Measurements from ENCODE around the gene TBC1D8.

Gene TBC1D8

DNA sequence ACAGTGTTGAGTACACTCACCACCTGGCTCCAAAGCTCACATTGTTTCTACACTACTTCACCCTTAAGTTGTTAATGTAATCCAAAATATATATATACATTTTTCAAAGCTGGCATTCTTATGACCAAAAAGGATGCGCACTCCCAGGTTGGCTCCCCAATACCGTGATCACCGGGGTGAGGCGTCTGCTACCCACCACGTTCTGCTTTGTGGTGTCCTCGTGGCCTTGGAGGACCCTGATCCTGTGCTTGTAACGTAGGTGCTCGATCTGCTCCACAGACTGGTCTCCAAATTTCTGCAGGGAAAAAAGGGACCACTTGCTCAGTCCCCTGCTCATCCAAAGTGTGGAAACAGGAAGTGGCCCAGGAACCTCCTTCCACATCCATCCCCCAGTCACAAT lies 123.3 kb downstream of the TBC1D8 start:
- no peak for DNase-seq (ENCODE audit: low read depth in 2 of 2)

DNA sequence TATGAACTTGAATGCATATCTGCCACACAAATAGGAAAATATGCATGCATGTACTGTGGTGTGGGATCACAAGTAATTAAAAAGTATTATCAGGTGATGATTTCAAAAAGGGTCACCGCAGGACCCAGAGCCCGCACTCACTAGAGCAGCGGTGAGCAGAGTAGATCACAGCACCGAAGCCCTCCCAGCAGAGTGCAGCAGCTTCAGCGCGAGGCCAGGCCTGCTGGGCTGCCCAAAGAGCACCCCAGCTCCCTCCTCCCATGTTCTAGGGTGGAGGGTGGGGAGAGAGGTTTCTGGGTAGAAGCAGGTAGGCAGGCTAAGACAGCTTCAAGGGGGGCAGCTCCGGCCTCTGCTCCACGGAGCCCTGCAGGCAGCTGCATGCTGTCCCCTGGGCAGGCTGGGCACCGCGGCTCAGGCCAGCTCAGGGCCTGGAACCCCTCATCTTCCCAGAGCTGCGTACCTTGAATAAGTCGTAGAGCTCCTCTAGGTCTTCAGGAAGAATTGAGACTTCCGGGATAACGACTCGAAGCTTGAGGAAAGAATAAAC lies 124.2 kb downstream of the TBC1D8 start:
- DNase-seq (ENCODE audit: low read depth in 2 of 2), result no peak

DNA sequence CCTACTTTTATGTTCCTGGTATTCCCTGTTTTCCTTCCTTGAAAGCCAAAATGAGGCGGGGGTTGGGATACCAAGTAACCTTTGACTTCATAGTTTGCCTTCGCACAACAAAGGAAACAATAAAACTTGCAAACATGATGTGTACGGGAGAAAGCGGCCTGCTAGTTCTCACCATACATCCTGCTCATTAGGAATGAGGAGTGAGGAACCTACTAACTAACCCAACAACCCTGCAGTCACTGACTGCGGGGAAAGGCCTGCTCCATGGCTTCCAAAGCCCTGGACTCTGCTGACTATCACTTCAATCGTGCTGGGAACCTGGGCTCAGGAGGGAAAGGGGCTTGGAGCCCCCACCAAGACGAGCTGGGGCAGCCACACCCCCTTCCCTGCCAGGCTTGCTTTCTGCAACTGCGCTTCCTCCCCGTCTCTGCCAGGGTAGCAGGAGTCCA lies 124.9 kb downstream of the TBC1D8 start:
- DNase-seq (ENCODE audit: low read depth in 2 of 2), result no peak

DNA sequence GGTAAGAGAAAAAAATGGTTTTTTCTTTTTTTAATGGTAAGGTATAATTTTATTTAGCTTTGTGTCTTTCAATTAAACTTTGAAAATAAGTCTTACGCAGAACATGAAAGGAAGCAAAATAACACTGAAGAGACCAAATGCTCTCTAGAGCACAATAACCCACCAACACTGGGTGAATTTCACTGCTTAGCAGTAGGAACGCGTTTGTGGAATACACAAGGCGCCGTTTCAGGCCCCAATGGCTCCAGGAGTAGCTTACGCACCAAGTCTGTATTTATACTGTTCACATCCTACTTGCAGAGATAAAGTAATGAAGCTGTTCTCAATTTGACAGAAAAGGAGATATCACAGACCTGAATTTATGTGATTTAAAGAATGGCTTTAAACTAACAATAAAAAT lies 125.6 kb downstream of the TBC1D8 start:
- DNase-seq (ENCODE audit: low read depth in 2 of 2), result no peak

DNA sequence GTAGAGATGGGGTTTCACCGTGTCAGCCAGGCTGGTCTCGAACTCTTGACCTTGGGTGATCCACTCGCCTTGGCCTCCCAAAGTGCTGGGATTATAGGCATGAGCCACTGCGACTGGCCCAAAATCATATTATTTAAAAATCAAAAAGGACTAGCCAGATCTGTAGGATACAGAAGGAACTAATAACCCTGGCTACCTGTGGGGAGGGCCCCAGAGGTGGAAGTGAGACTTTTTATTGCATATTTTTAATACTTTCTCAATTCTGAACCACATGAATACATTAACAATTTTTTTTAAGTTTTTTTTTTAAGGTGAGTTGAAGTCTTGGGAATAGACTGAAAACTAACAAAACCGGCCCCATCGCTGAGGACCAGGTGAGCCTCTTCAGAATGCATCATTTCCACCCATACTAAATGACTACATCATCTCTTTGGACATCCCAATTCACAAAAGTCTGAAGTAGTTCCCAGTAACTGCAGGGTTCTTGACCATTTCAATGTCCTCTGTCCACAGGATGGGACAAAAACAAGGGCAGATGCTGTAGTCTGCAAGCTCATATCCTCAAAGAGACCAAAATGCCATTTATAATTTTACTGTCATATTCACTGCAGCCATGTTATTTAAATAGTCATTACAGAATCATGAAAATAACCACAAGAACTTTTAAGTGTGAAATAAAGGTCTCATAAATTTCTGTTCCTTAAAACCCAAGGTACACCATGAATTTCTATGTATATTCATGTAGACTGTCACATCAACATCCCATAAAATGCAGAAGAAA lies 127.7 kb downstream of the TBC1D8 start:
- no peak for DNase-seq (ENCODE audit: low read depth in 2 of 2)

- DNase-seq (ENCODE audit: low read depth in 2 of 2), result no peak
These were observed 129.0 kb downstream of the TBC1D8 start for GRCh38 chr2:101022221-101022620.

DNA sequence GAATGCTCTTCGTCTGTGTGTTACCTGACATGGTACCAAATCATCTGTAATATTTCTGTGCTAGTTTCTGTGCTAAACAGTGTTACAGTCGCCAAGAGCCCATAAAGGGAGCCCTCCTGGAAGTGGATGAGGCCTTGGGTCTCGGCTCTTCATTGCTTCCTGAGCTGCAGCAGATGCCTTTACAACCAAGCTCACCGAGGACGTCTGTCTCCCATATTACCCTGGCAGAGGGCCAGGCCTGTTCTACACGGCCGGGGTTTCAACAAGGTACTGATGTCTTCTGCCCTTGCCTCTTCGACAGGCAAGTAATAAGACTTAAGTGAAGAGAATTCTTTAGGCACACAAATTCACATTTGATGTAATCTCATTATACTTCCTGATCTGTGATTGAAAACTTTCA lies 132.2 kb downstream of the TBC1D8 start:
- DNase-seq (ENCODE audit: low read depth in 2 of 2), result no peak

GRCh38 chr2:101017371-101017770 lies 133.8 kb downstream of the TBC1D8 start:
- no peak for DNase-seq (ENCODE audit: low read depth in 2 of 2)

DNA sequence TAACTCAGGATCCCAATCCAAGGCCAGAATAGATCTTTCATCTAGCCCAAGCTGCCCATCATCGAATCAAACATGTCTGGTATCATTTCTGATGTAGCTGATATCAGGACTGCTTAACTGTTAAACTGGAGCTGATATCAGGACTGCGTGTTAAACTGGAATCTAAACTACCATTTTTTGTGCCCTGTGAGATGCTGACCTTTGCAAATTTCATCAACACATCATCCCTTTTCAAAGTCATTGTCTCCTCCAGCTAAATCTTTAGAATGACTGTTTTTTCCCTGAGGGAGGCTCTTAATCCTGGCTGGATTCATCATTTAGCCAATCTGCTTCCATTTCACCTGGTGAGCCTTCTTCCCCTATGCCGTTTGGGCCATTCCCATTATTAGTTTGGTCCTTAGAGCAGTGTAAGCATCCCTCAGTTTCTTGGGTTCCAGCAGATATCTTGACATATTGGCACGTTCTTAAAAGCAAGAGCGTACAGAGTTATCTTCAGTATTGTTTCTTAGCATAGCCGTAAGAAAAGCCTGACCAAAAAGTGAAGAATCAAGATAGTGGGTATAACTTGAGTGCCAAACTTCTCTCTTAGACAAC lies 136.8 kb downstream of the TBC1D8 start:
- no peak for DNase-seq (ENCODE audit: low read depth in 2 of 2)

- DNase-seq (ENCODE audit: low read depth in 2 of 2), result no peak
These were observed 138.4 kb downstream of the TBC1D8 start for GRCh38 chr2:101012706-101013181.

DNA sequence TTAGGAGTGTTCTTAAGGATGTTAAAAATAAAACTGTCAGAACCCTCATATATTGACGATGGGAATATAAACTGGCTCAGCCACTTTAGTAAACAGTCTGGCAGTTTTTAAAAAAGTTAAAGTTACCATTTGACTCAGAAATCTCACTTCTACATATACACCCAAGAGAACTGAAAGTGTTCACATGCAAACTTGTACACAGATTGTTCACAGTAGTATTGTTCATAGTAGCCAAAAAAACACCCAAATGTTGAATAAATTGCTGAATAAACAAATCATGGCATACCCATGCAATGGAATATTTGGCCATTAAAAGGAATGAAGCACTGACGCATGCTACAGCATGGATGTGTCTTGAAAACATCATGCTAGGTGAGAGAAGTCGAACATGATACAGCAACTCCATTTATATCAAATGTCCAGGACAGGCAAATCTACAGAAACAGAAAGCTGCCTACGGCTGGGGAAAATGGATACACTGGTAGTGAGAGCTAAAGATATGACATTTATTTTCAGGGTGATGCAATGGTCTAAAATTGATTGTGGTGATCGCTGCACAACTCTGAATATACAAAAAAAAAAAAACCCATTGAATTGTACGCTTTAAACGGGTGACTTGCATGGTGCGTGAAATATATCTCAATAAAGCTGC lies 139.0 kb downstream of the TBC1D8 start:
- DNase-seq (ENCODE audit: low read depth in 2 of 2), result no peak

DNA sequence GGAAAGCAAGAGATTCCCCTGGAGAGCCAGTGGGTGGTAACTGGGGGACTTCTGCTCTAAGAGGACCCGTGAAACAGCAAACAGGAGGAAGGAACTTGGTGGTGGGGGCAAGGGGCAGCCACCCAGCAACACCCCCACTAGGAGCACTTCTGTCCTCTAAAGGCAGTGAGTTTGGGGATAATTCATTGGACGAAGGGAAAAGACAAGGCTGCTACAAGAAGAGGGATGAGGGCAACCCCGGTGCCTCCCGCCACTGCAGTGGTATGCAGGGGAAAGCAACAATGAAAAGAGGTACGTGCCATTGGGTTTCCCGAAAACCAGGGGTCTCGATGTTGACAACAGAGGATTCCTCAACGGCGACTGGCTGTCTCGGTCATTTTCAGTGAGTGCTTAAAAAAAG lies 140.0 kb downstream of the TBC1D8 start:
- no peak for DNase-seq (ENCODE audit: low read depth in 2 of 2)

DNA sequence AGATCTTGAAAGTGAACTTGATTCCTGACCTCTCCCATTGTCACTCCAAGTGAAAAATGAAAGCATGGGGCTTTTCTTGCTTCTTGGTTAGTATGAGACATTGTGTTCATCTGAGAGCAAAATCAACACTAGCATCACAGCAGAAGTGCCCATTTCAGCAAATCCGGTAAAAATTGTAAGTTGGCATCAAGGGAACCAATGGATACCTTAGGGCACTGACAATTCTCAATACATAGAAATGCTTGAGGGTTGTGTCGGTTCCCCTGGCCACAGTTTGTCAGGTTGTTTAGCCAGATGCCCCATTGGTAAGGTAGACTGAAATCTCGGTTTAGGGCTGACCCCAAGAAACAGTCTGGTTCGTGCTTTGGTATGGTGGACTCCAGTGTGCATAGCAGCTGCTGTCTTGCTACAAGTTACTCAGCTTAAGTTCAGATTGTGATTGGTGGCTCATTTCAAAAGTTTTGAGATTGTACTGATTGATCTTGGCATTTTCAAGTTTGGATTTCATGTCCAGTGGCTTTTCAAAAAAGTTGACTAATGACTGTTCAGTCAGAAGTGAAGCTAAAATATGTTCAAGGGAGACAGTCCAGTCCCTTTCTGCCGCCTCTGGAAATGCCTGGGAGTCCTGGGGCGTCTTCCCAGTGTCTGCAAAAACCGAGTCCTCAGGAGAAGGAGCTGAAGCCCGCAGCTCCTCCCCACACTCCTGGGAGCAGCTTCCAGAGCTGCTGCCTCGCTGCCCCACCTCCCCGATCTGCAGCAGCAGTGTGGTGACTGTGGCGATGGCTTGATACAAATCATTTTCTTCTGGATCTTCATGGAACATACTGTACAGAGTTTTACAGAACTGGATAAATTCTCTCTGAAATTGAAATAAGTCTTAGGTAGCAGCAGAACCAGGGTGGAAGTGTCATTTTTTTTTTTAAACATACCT lies 143.5 kb downstream of the TBC1D8 start:
- no peak for DNase-seq (ENCODE audit: low read depth in 2 of 2)

GRCh38 chr2:101006065-101006715 lies 145.0 kb downstream of the TBC1D8 start:
- DNase-seq (ENCODE audit: low read depth in 2 of 2), result no peak

GRCh38 chr2:101004620-101005325 lies 146.4 kb downstream of the TBC1D8 start:
- DNase-seq (ENCODE audit: low read depth in 2 of 2), result no peak

DNA sequence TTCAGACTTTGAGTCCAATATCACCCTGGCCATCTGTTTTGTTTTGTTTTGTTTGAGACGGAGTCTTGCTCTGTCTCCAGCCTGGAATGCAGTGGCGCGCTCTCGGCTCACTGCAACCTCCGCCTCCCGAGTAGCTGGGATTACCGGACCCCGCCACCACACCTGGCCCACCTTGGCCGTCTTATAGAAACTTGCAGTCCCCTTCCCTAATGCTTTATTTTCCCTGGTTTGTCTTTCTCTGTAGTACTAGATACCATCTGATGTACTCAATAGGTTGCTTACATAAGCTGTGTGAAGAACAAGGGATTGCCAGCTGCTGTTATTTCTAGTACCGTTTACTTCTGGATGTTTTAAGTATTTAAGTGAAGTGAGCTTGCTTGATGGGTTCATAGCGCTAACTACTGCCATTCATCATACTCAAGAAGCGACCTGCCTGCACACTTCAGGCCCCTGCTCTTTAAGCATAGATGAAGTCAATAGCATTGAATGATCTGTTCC lies 147.9 kb downstream of the TBC1D8 start:
- DNase-seq (ENCODE audit: low read depth in 2 of 2), result no peak

- no peak for DNase-seq (ENCODE audit: low read depth in 2 of 2)
These were observed 148.5 kb downstream of the TBC1D8 start for GRCh38 chr2:101002562-101003277.

- peak; percentile 90 to 96 for DNase-seq (ENCODE audit: low read depth in 2 of 2)
These were observed 149.3 kb downstream of the TBC1D8 start, which contains the start of gene RPL31 for GRCh38 chr2:101001691-101002561. RPL31 (plus strand) TSS chr2:101002289; CDS start chr2:101002702, 413 bp downstream.
